Renal cortex interstitium (tissue), 11 donors: Measurements from ENCODE around the gene GPC3. TPM values are rescaled to one million over a fixed set of nuclear protein-coding genes. Genes with fewer than 3 reads are reported as not detected.
A peak's percentile ranks its signal among the peaks of the same experiment; 100 is the strongest.

ENCODE experiments used
- DNase-seq, 11 donors: peaks; one replicate each; pipeline ENCODE4 v3.0.0-alpha.2; 2013; ENCODE audit warnings: low read depth in 9 of 11, low spot score in 4 of 11; ENCODE audit errors: extremely low read depth in 1 of 11
- polyA plus RNA-seq, 3 donors: library from polyadenylated mRNA; unstranded; fragments of 120-200 nt; gene quantifications; one replicate each; pipeline ENCODE4 v1.2.1, GENCODE V29; 2013; ENCODE audit not compliant: insufficient read length in 3 of 3

The GPC3 gene
- polyA plus RNA-seq, 3 donors: 1,038 to 1,396 (median 1,308) TPM

GRCh38 chrX:133838761-133839676 is 146.4 kb downstream of the GPC3 start:
- DNase-seq: peak in 8 of 11 donors; percentile 8 to 46 (median 15)

GRCh38 chrX:133837091-133837490 is 148.3 kb downstream of the GPC3 start:
- no peak for DNase-seq

GRCh38 chrX:133836561-133836960 is 148.8 kb downstream of the GPC3 start:
- DNase-seq: no peak

GRCh38 chrX:133834771-133835170 is 150.6 kb downstream of the GPC3 start:
- DNase-seq: no peak

- no peak for DNase-seq
Observed at GRCh38 chrX:133819546-133819945, 165.8 kb downstream of the GPC3 start.

- DNase-seq: no peak
Observed at GRCh38 chrX:133818019-133818418, 167.4 kb downstream of the GPC3 start.

- DNase-seq: no peak
Observed at GRCh38 chrX:133815496-133815895, 169.9 kb downstream of the GPC3 start.

GRCh38 chrX:133813971-133814370 is 171.4 kb downstream of the GPC3 start:
- no peak for DNase-seq

- DNase-seq: no peak
Observed at GRCh38 chrX:133812402-133812801, 173.0 kb downstream of the GPC3 start.

- DNase-seq: no peak
Observed at GRCh38 chrX:133810925-133811324, 174.5 kb downstream of the GPC3 start.

GRCh38 chrX:133804072-133804471 is 181.3 kb downstream of the GPC3 start:
- no peak for DNase-seq

- DNase-seq: no peak
Observed at GRCh38 chrX:133796282-133796681, 189.1 kb downstream of the GPC3 start.

GRCh38 chrX:133794126-133794525 is 191.3 kb downstream of the GPC3 start:
- DNase-seq: no peak

GRCh38 chrX:133793626-133794025 is 191.8 kb downstream of the GPC3 start:
- no peak for DNase-seq

- DNase-seq: peak; percentile 38 to 60 (median 54)
Observed at GRCh38 chrX:133792198-133792953, 193.0 kb downstream of the GPC3 start.

GRCh38 chrX:133789829-133790228 is 195.6 kb downstream of the GPC3 start:
- DNase-seq: no peak

- no peak for DNase-seq
Observed at GRCh38 chrX:133786382-133786781, 199.0 kb downstream of the GPC3 start.

- no peak for DNase-seq
Observed at GRCh38 chrX:133783274-133783673, 202.1 kb downstream of the GPC3 start.

- DNase-seq: peak in 1 of 11 donors; percentile 11
Observed at GRCh38 chrX:133781174-133781573, 204.2 kb downstream of the GPC3 start.

GRCh38 chrX:133776072-133776471 is 209.3 kb downstream of the GPC3 start:
- DNase-seq: no peak
